Measurements from ENCODE around the gene MARCHF9.

MARCHF9 gene

DNA sequence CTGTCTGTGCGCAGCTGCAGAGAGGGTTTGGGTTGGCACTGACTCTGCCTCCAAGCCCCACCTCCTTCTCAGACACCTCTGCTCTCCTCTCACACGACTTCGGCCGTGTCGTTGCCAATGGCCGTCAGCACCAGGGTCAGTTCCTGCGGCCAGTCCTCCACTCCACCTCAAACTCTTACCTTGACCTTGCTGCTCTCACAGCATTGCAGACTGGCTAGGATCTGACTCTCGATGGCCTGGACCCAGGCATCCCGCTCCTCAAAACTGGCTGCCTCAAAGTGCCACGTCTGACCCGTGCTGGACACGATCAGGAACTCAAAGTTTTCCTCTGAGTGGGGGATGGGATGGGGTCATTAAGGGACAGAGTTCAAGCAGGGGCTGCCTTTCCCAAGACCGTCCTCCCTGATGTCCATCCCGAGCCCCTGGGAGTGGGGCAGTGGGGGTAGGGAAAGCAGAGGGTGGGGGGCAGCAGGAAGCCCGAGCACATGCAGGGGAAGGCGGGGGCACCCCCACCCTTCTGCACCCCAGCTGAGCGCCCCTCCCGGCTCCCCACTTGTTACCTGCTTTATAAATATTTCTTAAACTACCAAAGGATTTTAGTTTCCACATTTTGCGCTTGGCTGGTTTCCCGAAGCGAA, 27.0 kb upstream of the MARCHF9 start:
- Mint-ChIP-seq H3K27me3 (ENCODE audit: low read depth, poor library complexity) (peaks cover 100% of the 10 kb centered on the region), H3K4me1 (peaks cover 11% of the 10 kb centered on the region), H3K36me3 (ENCODE audit: low read depth) (no peaks in the 10 kb centered on the region), H3K27ac (no peak overlapping the region), H3K4me3 (peak overlapping the region; percentile 39), H3K9me3 (peaks cover 3% of the 10 kb centered on the region)
- peak; percentile 71 for DNase-seq
- TF ChIP-seq, protein P1, sequence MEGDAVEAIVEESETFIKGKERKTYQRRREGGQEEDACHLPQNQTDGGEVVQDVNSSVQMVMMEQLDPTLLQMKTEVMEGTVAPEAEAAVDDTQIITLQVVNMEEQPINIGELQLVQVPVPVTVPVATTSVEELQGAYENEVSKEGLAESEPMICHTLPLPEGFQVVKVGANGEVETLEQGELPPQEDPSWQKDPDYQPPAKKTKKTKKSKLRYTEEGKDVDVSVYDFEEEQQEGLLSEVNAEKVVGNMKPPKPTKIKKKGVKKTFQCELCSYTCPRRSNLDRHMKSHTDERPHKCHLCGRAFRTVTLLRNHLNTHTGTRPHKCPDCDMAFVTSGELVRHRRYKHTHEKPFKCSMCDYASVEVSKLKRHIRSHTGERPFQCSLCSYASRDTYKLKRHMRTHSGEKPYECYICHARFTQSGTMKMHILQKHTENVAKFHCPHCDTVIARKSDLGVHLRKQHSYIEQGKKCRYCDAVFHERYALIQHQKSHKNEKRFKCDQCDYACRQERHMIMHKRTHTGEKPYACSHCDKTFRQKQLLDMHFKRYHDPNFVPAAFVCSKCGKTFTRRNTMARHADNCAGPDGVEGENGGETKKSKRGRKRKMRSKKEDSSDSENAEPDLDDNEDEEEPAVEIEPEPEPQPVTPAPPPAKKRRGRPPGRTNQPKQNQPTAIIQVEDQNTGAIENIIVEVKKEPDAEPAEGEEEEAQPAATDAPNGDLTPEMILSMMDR (IDR thresholded peaks at IDR 0.05) = no peak

DNA sequence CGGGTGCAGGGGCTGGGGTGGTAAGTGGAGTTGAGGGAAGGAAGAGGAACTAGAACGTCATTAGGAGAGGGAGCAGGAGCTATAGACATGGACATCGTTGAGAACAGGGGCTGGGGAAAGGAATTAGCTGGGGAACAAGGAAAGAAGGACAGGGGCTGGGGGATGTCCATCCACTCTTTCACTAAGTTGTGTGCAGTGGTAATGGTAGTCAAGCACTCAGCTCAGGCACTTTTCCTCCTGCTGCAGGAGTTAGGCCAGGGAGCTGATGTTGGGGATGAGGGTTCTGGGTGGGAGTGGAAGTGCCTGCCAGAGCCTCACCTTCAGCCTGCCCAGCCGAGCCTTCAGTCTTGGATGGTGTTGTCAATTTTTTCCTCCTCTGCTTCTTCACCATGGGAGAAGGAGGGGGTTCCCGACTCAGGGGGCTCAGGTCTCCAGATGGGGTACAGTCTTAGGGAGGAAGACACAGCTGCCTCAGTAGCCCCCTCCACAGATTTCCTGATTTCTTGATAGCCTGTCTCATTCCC, 25.5 kb upstream of the MARCHF9 start:
- no peak for DNase-seq
- Mint-ChIP-seq H3K27ac (no peak overlapping the region), H3K9me3 (peaks cover 3% of the 10 kb centered on the region), H3K4me3 (no peak overlapping the region), H3K36me3 (ENCODE audit: low read depth) (no peaks in the 10 kb centered on the region), H3K4me1 (peaks cover 11% of the 10 kb centered on the region), H3K27me3 (ENCODE audit: low read depth, poor library complexity) (peaks cover 100% of the 10 kb centered on the region)
- TF ChIP-seq, protein P1 (IDR thresholded peaks at IDR 0.05) = no peak

DNA sequence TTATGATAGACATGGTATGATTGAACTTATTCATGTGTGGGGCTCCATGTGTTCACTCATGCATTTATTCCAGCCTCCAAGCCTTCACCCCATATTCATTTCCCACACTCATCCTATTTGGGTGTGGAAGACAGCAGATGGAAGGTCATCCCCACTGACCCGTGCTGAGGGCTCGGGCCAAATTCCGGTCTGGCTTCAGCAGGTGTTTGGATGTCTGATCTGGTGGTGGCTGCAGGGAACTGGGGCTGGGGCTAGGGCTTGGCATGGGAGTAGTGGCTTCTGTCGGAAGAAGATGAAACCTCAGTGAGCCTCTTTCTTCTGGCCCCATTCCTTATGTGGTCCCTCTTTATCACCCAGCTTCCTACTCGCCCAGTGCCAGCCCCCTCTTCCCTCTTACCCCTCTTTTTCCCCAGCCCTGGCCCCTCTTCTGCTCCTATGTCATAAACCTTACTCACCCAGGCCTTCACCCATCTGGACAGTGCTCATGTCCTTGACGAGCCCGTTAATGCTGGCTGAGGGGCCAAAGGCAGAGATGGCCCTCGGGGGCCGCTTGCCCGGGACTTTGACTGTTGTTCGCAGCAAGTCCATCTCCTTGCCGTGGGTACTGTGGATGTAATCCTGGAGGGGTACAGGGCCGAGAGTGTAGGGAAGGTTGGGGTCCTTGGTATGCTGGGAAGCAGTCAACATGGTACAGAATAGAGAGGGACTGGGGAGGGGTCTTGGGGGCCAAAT, 24.4 kb upstream of the MARCHF9 start:
- H3K9me3 Mint-ChIP-seq = peaks cover 3% of the 10 kb centered on the region
- peaks cover 100% of the 10 kb centered on the region for H3K27me3 Mint-ChIP-seq (ENCODE audit: low read depth, poor library complexity)
- DNase-seq = no peak
- peaks cover 17% of the 10 kb centered on the region for H3K4me1 Mint-ChIP-seq
- no peak overlapping the region for H3K4me3 Mint-ChIP-seq
- H3K27ac Mint-ChIP-seq = no peak overlapping the region
- H3K36me3 Mint-ChIP-seq (ENCODE audit: low read depth) = no peaks in the 10 kb centered on the region
- TF ChIP-seq, protein P1 (IDR thresholded peaks at IDR 0.05) = no peak

DNA sequence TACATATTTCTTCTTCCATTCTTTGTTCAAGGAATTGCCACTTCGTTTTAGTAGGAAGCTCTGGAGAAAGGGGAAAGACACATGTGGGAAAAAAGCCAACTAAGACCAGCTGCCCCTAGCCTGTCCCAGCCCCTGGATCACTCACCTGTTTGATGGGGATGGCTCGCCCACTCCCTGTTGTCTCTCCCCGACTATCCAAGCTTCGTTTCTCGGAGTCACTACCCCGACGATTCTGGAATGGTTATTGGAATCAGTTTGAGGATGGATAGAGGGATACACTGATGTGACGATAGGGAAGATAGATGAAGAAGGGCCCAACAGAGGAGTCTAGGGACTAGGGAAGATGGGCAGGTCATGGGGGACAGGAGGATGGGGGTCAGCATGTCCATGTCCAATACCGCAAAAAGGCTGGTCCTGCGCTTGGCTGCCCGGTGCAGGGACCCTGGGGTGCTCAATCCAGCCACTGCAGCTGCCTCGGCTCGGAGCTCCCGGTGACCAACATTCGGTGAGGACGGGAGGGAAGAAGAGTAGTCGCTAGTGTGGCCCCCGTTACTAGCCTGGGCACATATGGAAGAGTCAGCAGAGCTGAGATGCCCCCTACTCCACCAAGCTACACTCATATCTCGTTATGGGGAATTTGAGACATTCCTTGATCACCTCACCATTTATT, 23.4 kb upstream of the MARCHF9 start:
- TF ChIP-seq, protein P1 (IDR thresholded peaks at IDR 0.05) = no peak
- Mint-ChIP-seq H3K4me1 (peaks cover 17% of the 10 kb centered on the region), H3K4me3 (no peak overlapping the region), H3K36me3 (ENCODE audit: low read depth) (no peaks in the 10 kb centered on the region), H3K27ac (no peak overlapping the region), H3K27me3 (ENCODE audit: low read depth, poor library complexity) (peaks cover 100% of the 10 kb centered on the region), H3K9me3 (peaks cover 7% of the 10 kb centered on the region)
- DNase-seq = no peak

DNA sequence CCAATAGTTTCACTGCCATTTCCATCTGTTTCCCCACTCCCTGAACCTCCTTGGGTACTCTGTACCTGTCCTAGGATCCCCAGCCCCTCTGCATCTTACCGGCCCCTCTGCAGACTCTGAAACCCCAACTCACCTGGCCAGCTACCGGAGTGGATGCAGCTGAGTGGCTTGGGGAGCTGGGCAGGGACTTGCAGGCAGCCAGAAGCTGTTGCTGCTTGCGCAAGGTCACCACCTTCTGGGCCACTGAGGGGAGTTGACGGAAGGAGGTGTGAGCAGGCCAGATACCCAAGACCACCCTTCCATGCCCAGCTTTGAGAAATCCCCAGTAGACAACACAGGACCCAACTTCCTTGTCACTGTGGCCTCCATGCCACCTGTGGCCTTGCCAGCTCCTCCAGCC, 22.6 kb upstream of the MARCHF9 start:
- Mint-ChIP-seq H3K4me1 (peaks cover 22% of the 10 kb centered on the region), H3K27ac (no peak overlapping the region), H3K27me3 (ENCODE audit: low read depth, poor library complexity) (peaks cover 100% of the 10 kb centered on the region), H3K36me3 (ENCODE audit: low read depth) (no peaks in the 10 kb centered on the region), H3K4me3 (no peak overlapping the region), H3K9me3 (peaks cover 11% of the 10 kb centered on the region)
- no peak for DNase-seq
- TF ChIP-seq, protein P1 (IDR thresholded peaks at IDR 0.05) = no peak

Measured in nephron progenitor cell (in vitro differentiated cells).